Prostate gland (tissue), 2 donors: ENCODE measurements around the gene PCP2. TPM values are rescaled to one million over a fixed set of nuclear protein-coding genes. Genes with fewer than 3 reads are reported as not detected.

Experiments
- DNase-seq: peaks from one replicate; pipeline ENCODE4 v3.0.0-alpha.2; 2019; ENCODE audit warnings: low spot score
- H3K27ac ChIP-seq, 2 donors: fragments of 200-600 bp; sonication (generic); 2 replicates each; pipeline ENCODE4 v1.5.1; 2017 to 2019
- H3K27me3 ChIP-seq: fragments of 200-600 bp; sonication (generic); replicated peaks from 2 replicates; pipeline ENCODE4 v1.5.1; 2019; ENCODE audit not compliant: insufficient read depth
- H3K36me3 ChIP-seq, 2 donors: fragments of 200-600 bp; sonication (generic); 1 replicate in 1 of 2; 2 replicates in 1 of 2; pipeline versions ENCODE4 v1.5.1 to v1.8.1; 2017 to 2019
- H3K4me1 ChIP-seq: fragments of 200-600 bp; sonication (generic); replicated peaks from 2 replicates; pipeline ENCODE4 v1.5.1; 2019
- H3K4me3 ChIP-seq, 2 donors: fragments of 200-600 bp; sonication (generic); 2 replicates each; pipeline ENCODE4 v1.5.1; 2017 to 2019
- H3K9me3 ChIP-seq: fragments of 200-600 bp; sonication (generic); 2 replicates; pipeline ENCODE4 v1.5.1; 2017
- CTCF ChIP-seq, 4 experiments: fragments of 200-600 bp in 2 of 4; fragments of 450-650 bp in 2 of 4; sonication (generic) in 2 of 4; IDR thresholded peaks; 1 replicate in 3 of 4; 2 replicates in 1 of 4; pipeline ENCODE4 v1.5.1; 2016 to 2019; ENCODE audit warnings: antibody characterized with exemption in 4 of 4, mild to moderate bottlenecking in 2 of 4, moderate library complexity in 2 of 4
- POLR2A ChIP-seq: fragments of 450-650 bp; IDR thresholded peaks from one replicate; pipeline ENCODE4 v1.6.1; 2016; ENCODE audit warnings: antibody characterized with exemption, mild to moderate bottlenecking
- POLR2AphosphoS5 ChIP-seq: sonication (generic); formaldehyde crosslinking; IDR thresholded peaks from one replicate; pipeline ENCODE4 v1.6.1; 2017; ENCODE audit warnings: antibody characterized with exemption
- WGBS: methylation state at CpG from one replicate; pipeline ENCODE4 v1.1.5; 2018; 5-methylcytosine and 5-hydroxymethylcytosine counted together
- intact Hi-C: fragments of 100-400 bp; cut with DNase I; formaldehyde crosslinking; loops from one replicate; pipeline ENCODE4 v1.14.2; 2022
- total RNA-seq, 2 donors: library from RNA; depleted of rRNA; stranded (reverse); fragments of >200 nt; gene quantifications; one replicate each; pipeline ENCODE4 v1.1.0, GENCODE V29; 2016

Gene PCP2
- total RNA-seq, 2 donors from 2014 or later = 1.8 to 10.2 TPM

GRCh38 chr19:7670150-7670783 lies 36.7 kb upstream of the PCP2 start:
- intact Hi-C loops = no loop called here
- H3K4me3 ChIP-seq = no peak overlapping the region
- no peak for TF ChIP-seq POLR2AphosphoS5
- no peak for TF ChIP-seq CTCF (IDR thresholded peaks at IDR 0.05)
- no peak for TF ChIP-seq POLR2A
- H3K27me3 ChIP-seq = peaks cover 2% of the 10 kb centered on the region
- H3K36me3 ChIP-seq = no peaks in the 10 kb centered on the region
- H3K27ac ChIP-seq = no peak overlapping the region
- H3K4me1 ChIP-seq = no peaks in the 10 kb centered on the region
- 2% methylated on average over 43 of the region's 43 CpGs for WGBS
- no peaks in the 10 kb centered on the region for H3K9me3 ChIP-seq
- no peak for DNase-seq

- WGBS = 33% methylated on average over 9 of the region's 9 CpGs
- no peak for TF ChIP-seq CTCF (IDR thresholded peaks at IDR 0.05)
- TF ChIP-seq POLR2A = no peak
- TF ChIP-seq POLR2AphosphoS5 = no peak
- Histone ChIP-seq H3K27ac (no peak overlapping the region), H3K27me3 (peaks cover 2% of the 10 kb centered on the region), H3K36me3 (no peaks in the 10 kb centered on the region), H3K4me1 (no peaks in the 10 kb centered on the region), H3K9me3 (no peaks in the 10 kb centered on the region), H3K4me3 (no peak overlapping the region)
- no peak for DNase-seq
- intact Hi-C loops = no loop called here
These were observed 36.1 kb upstream of the PCP2 start for GRCh38 chr19:7669641-7670040.

GRCh38 chr19:7668842-7669241 lies 35.3 kb upstream of the PCP2 start, which contains the start of gene RETN:
Gene RETN (plus strand): TSS chr19:7669049. CDS start chr19:7669327, 278 bp downstream.
- WGBS = 71% methylated on average over 6 of the region's 9 CpGs
- DNase-seq = no peak
- TF ChIP-seq POLR2A (no peak), CTCF (IDR thresholded peaks at IDR 0.05) (no peak), POLR2AphosphoS5 (no peak)
- no peaks in the 10 kb centered on the region for H3K36me3 ChIP-seq
- intact Hi-C loops = no loop called here
- peaks cover 2% of the 10 kb centered on the region for H3K27me3 ChIP-seq
- no peak within 1 kb of the TSS for H3K4me3 ChIP-seq
- H3K27ac ChIP-seq = no peak within 1 kb of the TSS
- H3K9me3 ChIP-seq = no peaks in the 10 kb centered on the region
- no peaks in the 10 kb centered on the region for H3K4me1 ChIP-seq

GRCh38 chr19:7665076-7665475 lies 31.6 kb upstream of the PCP2 start:
- no peaks in the 10 kb centered on the region for H3K9me3 ChIP-seq
- peak; percentile 43 for TF ChIP-seq POLR2AphosphoS5
- TF ChIP-seq CTCF (IDR thresholded peaks at IDR 0.05) = no peak
- no peak for TF ChIP-seq POLR2A
- H3K27me3 ChIP-seq = no peaks in the 10 kb centered on the region
- intact Hi-C loops = no loop called here
- no peak overlapping the region for H3K27ac ChIP-seq
- 25% methylated on average over 4 of the region's 4 CpGs for WGBS
- H3K4me1 ChIP-seq = no peaks in the 10 kb centered on the region
- no peaks in the 10 kb centered on the region for H3K36me3 ChIP-seq
- DNase-seq = no peak
- no peak overlapping the region for H3K4me3 ChIP-seq

GRCh38 chr19:7663706-7664105 lies 30.2 kb upstream of the PCP2 start:
- TF ChIP-seq POLR2A (no peak), CTCF (IDR thresholded peaks at IDR 0.05) (no peak), POLR2AphosphoS5 (no peak)
- intact Hi-C loops = no loop called here

More at GRCh38 chr19:7663706-7664105, 30.2 kb upstream of the PCP2 start:
- Histone ChIP-seq H3K27me3 (no peaks in the 10 kb centered on the region), H3K9me3 (no peaks in the 10 kb centered on the region), H3K27ac (no peak overlapping the region), H3K4me1 (no peaks in the 10 kb centered on the region), H3K36me3 (no peaks in the 10 kb centered on the region), H3K4me3 (no peak overlapping the region)
- 77% methylated on average over 7 of the region's 7 CpGs for WGBS
- no peak for DNase-seq
